H1 (cell line): ENCODE results near the gene TNIP1. TPM values are rescaled to one million over a fixed set of nuclear protein-coding genes. Genes with fewer than 3 reads are reported as not detected.

Experiments
- CHD7 ChIP-seq: fragments of 300-600 bp; sonication (generic); IDR thresholded peaks from 2 replicates; pipeline ENCODE4 v1.7.1; 2012; ENCODE audit warnings: low read length, moderate library complexity, mild to moderate bottlenecking, inconsistent platforms; ENCODE audit not compliant: insufficient replicate concordance
- SAP30 ChIP-seq: fragments of 300-600 bp; sonication (generic); IDR thresholded peaks from 2 replicates; pipeline ENCODE4 v1.7.1; 2012; ENCODE audit warnings: low read length, moderate library complexity, mild to moderate bottlenecking, inconsistent platforms; ENCODE audit not compliant: insufficient read depth, insufficient replicate concordance
- polyA plus RNA-seq, 7 experiments: library from polyadenylated mRNA; depleted of rRNA in 3 of 7; stranded (reverse) in 5 of 7; unstranded in 2 of 7; fragments of >200 nt in 5 of 7; fragments of 200-250 nt in 2 of 7; gene quantifications; 1 replicate in 5 of 7; 2 replicates in 1 of 7; 4 replicates in 1 of 7; pipeline versions ENCODE4 v1.2.1 to v1.2.3, GENCODE V29; 2011 to 2013; ENCODE audit warnings: missing spikeins in 2 of 7, mixed read lengths in 2 of 7
- total RNA-seq: library from RNA; stranded (reverse); fragmentation: NEBNext Ultra II Directional; extraction: Animal tissue kit (Norgen Biotek cat#: 25700); gene quantifications from 2 replicates; pipeline ENCODE4 v1.2.1, GENCODE V29; 2021

TNIP1 gene
- total and polyA plus RNA-seq, 2 of the 8 experiments (the other 6 are each of a cell fraction or from before 2014, with no cell fraction given): 14.2 to 31.9 TPM

GRCh38 chr5:151062405-151063141 lies 18.3 kb downstream of the TNIP1 start (continued):
- TF ChIP-seq CHD7 (no peak), SAP30 (no peak)
